Measurements from ENCODE around the gene EPB41L2.

The EPB41L2 gene

DNA sequence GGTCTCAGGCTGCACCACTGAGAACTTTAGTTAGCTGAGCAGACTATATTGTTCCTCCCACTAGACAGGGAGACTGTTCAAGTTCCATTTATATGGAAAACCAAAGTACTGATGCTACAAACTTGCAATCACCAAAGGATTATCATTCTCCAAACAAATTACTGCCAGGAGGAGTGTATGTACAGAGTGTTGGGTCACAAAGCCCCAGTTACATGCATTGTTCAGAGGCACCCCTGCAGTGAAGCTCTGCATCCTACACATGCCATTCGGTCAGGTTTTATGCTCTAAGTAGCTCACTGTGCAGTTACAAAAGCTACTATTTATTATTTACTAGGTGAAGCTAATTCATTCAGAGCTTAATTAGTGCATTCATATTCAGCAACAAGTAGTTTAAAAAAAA, 160.0 kb downstream of the EPB41L2 start:
- TF ChIP-seq, protein P1, sequence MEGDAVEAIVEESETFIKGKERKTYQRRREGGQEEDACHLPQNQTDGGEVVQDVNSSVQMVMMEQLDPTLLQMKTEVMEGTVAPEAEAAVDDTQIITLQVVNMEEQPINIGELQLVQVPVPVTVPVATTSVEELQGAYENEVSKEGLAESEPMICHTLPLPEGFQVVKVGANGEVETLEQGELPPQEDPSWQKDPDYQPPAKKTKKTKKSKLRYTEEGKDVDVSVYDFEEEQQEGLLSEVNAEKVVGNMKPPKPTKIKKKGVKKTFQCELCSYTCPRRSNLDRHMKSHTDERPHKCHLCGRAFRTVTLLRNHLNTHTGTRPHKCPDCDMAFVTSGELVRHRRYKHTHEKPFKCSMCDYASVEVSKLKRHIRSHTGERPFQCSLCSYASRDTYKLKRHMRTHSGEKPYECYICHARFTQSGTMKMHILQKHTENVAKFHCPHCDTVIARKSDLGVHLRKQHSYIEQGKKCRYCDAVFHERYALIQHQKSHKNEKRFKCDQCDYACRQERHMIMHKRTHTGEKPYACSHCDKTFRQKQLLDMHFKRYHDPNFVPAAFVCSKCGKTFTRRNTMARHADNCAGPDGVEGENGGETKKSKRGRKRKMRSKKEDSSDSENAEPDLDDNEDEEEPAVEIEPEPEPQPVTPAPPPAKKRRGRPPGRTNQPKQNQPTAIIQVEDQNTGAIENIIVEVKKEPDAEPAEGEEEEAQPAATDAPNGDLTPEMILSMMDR (IDR thresholded peaks at IDR 0.05; ENCODE audit: low read depth, low read length), result no peak
- TF ChIP-seq EZH2phosphoT487 (IDR thresholded peaks at IDR 0.05; ENCODE audit: low read depth), result no peak

DNA sequence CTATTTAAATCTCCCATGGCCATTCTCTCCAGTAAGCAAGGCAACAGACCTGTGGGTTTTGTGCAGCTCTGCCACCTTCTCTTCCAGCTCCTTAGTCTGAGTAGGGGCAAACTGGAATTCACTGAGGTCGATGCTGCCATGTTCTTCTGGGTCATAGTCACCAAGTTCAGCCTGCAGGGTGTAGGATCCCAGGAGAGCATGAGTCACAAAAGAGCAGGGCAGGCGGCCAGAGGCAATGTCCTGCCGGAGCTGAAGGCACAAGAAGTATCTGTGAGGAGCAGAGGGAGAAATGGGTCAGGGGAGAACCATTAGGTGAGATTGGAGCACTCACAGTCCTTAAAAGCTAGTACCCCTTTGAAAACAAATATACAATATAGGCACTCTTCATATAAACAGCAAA, 162.1 kb downstream of the EPB41L2 start:
- no peak overlapping the region for H2AFZ ChIP-seq (ENCODE audit: low read depth, low read length)
- H3K4me1 ChIP-seq (ENCODE audit: low read length), result no peaks in the 10 kb centered on the region
- H3K79me2 ChIP-seq (ENCODE audit: low read length), result no peaks in the 10 kb centered on the region
- no peak overlapping the region for H3K9ac ChIP-seq (ENCODE audit: low read length)
- no peak overlapping the region for H3K4me3 ChIP-seq (ENCODE audit: low read length)
- no peaks in the 10 kb centered on the region for H3K9me3 ChIP-seq (ENCODE audit: insufficient read depth, low read length)
- H3K27ac ChIP-seq (ENCODE audit: low read length), result no peak overlapping the region
- TF ChIP-seq EZH2phosphoT487 (IDR thresholded peaks at IDR 0.05; ENCODE audit: low read depth), result no peak
- TF ChIP-seq, protein P1 (IDR thresholded peaks at IDR 0.05; ENCODE audit: low read depth, low read length), result no peak
- H3K4me2 ChIP-seq (ENCODE audit: low read length), result no peak overlapping the region
- no peaks in the 10 kb centered on the region for H4K20me1 ChIP-seq (ENCODE audit: insufficient read depth, low read length)
- no peaks in the 10 kb centered on the region for H3K36me3 ChIP-seq (replicated peaks; ENCODE audit: low read depth, low read length)
- H3K27me3 ChIP-seq (ENCODE audit: low read depth, low read length), result no peaks in the 10 kb centered on the region

More for the DNA sequence above, 160.0 kb downstream of the EPB41L2 start:
- H3K9me3 ChIP-seq (ENCODE audit: insufficient read depth, low read length), result no peaks in the 10 kb centered on the region
- no peaks in the 10 kb centered on the region for H4K20me1 ChIP-seq (ENCODE audit: insufficient read depth, low read length)
- no peak overlapping the region for H3K27ac ChIP-seq (ENCODE audit: low read length)
- H3K27me3 ChIP-seq (ENCODE audit: low read depth, low read length), result no peaks in the 10 kb centered on the region
- H3K4me2 ChIP-seq (ENCODE audit: low read length), result no peak overlapping the region
- H3K4me1 ChIP-seq (ENCODE audit: low read length), result peaks cover under 1% of the 10 kb centered on the region; the same call in 1 of the 2 replicates
- no peaks in the 10 kb centered on the region for H3K36me3 ChIP-seq (replicated peaks; ENCODE audit: low read depth, low read length)
- no peak overlapping the region for H3K9ac ChIP-seq (ENCODE audit: low read length)
- H3K4me3 ChIP-seq (ENCODE audit: low read length), result no peak overlapping the region
- no peaks in the 10 kb centered on the region for H3K79me2 ChIP-seq (ENCODE audit: low read length)
- H2AFZ ChIP-seq (ENCODE audit: low read depth, low read length), result no peak overlapping the region

DNA sequence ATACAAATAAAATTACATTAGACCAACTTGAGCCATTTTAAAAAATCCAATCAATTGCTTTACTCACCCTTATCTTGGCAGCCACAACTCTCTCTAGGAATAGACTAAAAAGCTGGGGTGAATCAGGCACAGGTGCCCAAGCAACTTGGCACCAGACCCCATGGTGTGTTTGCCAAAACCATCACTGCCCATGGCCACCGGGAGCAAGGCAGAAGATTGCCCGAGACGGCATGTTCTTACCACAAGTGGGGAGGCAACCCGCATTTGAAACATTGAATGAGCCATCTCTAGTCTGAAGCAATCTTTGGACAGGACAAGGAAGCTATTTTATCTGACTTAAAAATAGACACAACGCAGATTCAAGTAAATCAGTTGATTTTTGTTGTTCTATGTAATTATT, 166.8 kb downstream of the EPB41L2 start:
- H2AFZ ChIP-seq (ENCODE audit: low read depth, low read length), result no peak overlapping the region
- TF ChIP-seq EZH2phosphoT487 (IDR thresholded peaks at IDR 0.05; ENCODE audit: low read depth), result no peak
- TF ChIP-seq, protein P1 (IDR thresholded peaks at IDR 0.05; ENCODE audit: low read depth, low read length), result no peak
- no peaks in the 10 kb centered on the region for H3K36me3 ChIP-seq (replicated peaks; ENCODE audit: low read depth, low read length)

DNA sequence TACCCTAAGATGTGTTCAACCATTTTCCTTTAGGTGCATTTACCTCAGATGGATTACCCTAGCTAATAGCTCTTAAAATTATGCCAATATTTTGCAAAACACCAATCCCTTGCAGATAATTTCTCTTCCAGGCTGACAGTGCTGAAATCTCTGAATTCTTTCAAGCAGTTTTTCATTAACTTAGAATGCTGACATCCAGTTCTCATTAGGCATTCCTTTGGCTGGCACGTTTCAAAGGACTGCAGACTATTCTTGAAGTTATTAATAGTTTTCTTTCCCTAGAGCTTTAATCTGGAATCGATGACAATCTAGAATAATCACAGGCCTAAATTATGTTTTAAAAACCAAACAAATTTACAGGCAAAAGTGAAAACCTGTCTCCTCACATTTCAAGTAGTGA, 167.5 kb downstream of the EPB41L2 start:
- no peaks in the 10 kb centered on the region for H3K27me3 ChIP-seq (ENCODE audit: low read depth, low read length)
- no peak overlapping the region for H3K27ac ChIP-seq (ENCODE audit: low read length)
- no peaks in the 10 kb centered on the region for H3K79me2 ChIP-seq (ENCODE audit: low read length)
- no peaks in the 10 kb centered on the region for H3K4me1 ChIP-seq (ENCODE audit: low read length)
- H3K9ac ChIP-seq (ENCODE audit: low read length), result no peak overlapping the region
- no peak overlapping the region for H3K4me3 ChIP-seq (ENCODE audit: low read length)
- TF ChIP-seq EZH2phosphoT487 (IDR thresholded peaks at IDR 0.05; ENCODE audit: low read depth), result no peak
- TF ChIP-seq, protein P1 (IDR thresholded peaks at IDR 0.05; ENCODE audit: low read depth, low read length), result no peak
- H4K20me1 ChIP-seq (ENCODE audit: insufficient read depth, low read length), result no peaks in the 10 kb centered on the region
- H2AFZ ChIP-seq (ENCODE audit: low read depth, low read length), result no peak overlapping the region
- H3K36me3 ChIP-seq (replicated peaks; ENCODE audit: low read depth, low read length), result no peaks in the 10 kb centered on the region
- H3K4me2 ChIP-seq (ENCODE audit: low read length), result no peak overlapping the region
- H3K9me3 ChIP-seq (ENCODE audit: insufficient read depth, low read length), result no peaks in the 10 kb centered on the region

More for the DNA sequence above, 166.8 kb downstream of the EPB41L2 start:
- H4K20me1 ChIP-seq (ENCODE audit: insufficient read depth, low read length), result no peaks in the 10 kb centered on the region
- H3K4me1 ChIP-seq (ENCODE audit: low read length), result no peaks in the 10 kb centered on the region
- no peak overlapping the region for H3K9ac ChIP-seq (ENCODE audit: low read length)
- H3K79me2 ChIP-seq (ENCODE audit: low read length), result no peaks in the 10 kb centered on the region
- no peak overlapping the region for H3K4me3 ChIP-seq (ENCODE audit: low read length)
- H3K9me3 ChIP-seq (ENCODE audit: insufficient read depth, low read length), result no peaks in the 10 kb centered on the region
- no peak overlapping the region for H3K4me2 ChIP-seq (ENCODE audit: low read length)
- no peaks in the 10 kb centered on the region for H3K27me3 ChIP-seq (ENCODE audit: low read depth, low read length)
- H3K27ac ChIP-seq (ENCODE audit: low read length), result no peak overlapping the region
